Femur (tissue), 1 donor: ENCODE data around the gene SULT1C3.

Source experiments
- DNase-seq: peaks from one replicate; pipeline ENCODE4 v3.0.0-alpha.2; 2017

Gene SULT1C3

DNA sequence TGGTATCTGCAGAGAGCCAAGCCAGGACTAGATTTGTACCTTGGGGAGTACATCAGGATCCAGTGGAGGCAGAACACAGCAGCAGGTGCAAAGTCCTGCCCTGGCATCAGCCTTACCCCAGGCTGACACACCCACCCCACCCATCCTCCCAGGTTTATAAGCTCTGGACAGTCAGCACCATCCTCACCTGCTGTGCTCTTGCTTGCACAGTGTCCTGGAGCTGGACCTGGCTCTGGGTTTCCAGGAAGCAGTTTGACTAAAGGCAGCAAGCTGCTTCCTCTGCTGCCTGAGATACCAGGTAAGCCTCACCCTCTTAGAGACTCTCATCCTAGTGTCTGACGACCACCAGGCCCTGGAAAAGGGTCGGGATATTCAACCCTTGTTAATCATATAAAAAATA is at the start of gene SULT1C3:
SULT1C3 (plus strand) TSS at position 183 of the 400 bp plus-strand sequence. CDS start 7,227 bp downstream, outside the sequence.
- no peak for DNase-seq

- no peak for DNase-seq
Measured at GRCh38 chr2:108193251-108193650, 46.5 kb upstream of the SULT1C3 start.

DNA sequence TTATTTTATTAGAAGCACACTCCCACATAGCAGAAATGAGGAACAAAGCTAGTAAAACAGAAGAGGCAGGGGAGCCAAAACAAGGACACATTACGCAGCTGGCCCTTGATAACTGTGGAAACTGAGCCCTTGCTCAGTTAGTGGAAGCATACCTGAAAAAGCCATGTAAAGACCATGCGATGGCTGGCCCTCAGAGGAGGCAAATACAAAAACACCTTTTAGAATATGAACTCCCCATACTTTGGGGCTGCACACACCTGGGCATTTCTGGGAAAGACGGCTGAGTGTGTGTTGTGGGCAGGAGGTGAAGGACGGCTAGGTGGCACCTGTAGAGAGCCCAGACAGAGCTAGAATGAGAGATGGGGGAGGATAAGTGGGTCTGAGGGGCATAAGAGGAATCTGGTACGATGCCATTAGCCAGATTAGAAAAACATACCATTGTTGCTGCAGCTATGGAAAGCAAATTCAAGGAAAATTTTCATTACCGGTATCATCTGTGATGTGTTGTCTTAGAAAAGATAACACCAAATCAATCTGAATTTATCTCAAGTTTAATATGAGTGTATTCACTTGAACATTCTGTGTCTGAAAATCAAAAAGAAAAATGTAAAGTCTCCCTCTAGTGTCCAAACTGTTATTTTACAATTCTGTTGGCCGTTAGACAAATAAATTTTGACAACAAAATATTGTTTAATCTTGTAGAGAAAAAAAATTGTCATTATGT is 45.2 kb upstream of the SULT1C3 start:
- no peak for DNase-seq

DNA sequence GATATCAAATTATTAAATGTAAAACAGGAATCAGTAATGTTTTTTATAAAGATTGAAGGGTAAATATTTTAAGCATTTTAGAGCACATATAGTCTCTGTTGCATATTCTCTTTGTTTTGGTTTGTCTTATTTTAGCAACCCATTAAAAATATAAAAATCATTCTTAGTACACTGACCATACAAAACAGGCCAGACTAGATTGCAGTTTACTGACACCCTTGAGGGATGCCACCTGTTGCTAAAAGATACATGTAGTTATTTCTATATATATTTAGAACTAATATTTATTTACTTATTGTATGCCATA is 44.7 kb upstream of the SULT1C3 start:
- no peak for DNase-seq

DNA sequence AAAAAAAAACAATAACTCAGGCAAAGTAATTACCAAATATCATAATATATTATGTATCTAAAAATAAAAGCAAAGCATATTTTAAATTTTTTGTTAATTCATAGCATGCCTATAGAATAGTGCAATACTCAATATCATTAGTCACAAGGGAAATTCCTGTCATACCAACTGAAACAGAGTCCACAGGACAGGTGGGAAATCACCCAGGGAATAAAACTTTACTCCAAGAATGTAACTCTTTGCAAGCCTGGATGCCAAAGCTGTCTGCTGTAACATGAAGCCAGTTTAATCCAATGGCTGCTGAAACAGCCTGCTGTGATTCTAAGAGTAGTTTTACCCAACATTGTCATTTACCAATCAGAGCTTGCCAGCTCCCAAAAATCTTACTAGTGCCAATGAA is 40.0 kb upstream of the SULT1C3 start:
- DNase-seq, result no peak

DNA sequence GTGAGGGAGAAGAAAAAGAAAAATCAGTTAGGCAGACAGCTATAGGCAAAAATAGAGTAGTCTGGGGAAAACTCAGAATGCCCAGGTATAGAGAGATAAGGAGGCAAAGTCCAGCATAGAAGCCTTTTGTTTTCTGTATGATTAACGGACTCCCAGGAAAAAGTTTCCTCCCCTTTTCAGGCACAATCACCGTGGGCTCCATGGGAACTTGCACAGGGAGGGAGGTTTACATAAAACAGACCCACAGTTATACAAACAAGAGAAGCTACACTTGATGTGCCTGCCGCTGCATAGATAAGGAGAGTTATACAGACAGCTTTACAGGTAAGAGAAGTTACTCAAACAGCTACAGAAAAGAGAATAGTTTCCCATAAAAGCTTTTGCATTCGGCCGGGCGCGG is 39.2 kb upstream of the SULT1C3 start:
- DNase-seq, result no peak

- DNase-seq, result no peak
Measured at GRCh38 chr2:108212671-108213070, 27.1 kb upstream of the SULT1C3 start.

DNA sequence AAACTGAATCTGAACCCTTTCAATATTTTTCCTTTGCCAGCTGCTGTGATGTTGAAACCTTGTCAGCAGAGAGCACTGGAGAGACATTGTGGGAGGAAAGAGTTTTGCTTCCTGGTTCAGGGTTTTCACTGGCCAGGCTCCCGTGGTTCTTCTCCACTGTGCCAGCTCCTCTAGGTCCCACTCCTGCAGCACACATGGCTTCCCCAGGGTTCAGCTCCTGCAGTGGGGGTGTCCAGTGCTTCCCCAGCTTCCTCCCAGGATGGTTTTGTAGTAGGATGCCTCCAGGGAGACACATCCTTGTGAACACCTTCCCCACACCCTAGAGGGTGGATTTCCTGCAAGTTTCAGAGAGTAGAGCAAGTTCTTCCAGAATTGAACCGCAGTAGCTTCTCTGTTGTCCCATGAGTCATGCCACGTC is 24.0 kb upstream of the SULT1C3 start:
- no peak for DNase-seq

- DNase-seq, result no peak
Measured at GRCh38 chr2:108217211-108217610, 22.6 kb upstream of the SULT1C3 start.

DNA sequence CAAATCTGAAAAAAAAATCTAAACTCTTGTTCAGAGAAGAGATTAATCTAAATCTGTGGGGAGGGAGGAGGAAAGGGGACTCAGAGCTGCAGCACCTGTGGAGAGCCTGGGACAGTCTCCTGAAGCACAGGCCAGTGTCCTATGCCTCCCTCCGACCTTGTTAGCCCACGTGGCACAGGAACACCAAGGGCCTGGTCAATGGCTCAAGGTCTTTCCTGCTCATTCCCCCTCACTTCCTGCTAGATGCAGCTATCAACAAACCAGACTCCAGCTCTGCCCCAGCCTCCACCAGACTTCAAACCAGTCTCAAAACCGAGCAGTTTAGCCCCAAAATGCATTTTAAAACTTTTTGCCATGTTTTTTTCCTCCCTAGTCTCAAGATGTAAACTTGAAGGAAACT is 20.1 kb upstream of the SULT1C3 start:
- no peak for DNase-seq

DNA sequence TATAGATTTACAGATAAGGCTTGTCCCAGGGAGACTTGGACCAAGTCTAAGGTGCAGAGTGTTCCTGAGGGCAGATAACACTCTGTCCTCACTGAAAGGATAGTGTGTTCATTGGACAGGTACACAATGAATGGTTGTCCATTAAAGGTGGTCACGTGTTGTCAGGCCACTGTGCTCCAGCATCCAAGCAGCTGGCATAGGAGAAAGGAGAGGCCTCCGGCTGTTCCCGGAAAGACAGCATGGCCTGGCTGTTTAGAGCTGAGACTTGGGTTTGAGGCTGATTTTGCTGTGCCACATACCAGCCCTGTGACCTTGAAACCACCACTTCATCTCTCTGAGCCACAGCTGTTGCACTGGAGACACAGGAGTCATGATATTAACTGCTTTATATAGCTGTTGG is 19.6 kb upstream of the SULT1C3 start:
- DNase-seq, result no peak

GRCh38 chr2:108220942-108221541 is 18.7 kb upstream of the SULT1C3 start:
- no peak for DNase-seq

DNA sequence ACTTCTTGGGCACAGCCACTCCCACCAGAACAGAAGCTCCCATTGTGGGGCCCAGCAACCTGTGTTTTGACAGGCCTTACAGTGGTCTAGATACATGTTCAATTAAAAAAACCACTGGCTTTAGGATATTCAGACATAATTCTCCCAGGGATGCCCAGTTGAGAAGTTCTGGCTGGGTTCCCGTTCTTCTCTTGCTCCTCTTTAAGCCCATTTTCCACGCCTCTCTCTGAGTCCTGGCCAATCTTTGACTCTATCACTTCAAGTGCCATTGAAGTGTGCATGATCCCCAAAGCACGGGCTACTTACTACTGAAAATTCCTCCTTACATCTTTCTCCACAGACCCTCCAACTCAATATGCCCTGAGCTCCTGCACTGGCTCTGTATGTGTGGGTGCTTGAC is 17.5 kb upstream of the SULT1C3 start:
- no peak for DNase-seq

- DNase-seq, result no peak
Measured at GRCh38 chr2:108223573-108223972, 16.2 kb upstream of the SULT1C3 start.

DNA sequence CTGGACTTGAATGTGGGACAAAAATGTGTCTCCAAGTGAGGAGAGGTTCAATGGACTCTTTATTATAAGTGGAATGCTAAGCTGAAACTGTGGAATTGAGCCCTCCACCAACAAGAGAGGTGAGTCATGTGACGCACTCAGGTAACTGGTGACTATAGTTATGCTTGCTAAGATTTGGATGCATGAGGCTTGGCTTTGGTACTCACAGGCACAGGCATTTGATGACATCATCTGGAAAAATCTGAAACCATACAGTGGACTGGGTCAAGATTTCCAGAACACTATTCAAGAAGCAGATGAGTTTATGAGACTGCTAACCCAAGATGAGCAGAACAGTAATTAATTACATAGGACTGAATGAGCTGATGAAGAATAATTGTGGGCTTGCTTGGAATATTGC is 15.7 kb upstream of the SULT1C3 start:
- DNase-seq, result no peak

- DNase-seq, result no peak
Measured at GRCh38 chr2:108226564-108226963, 13.2 kb upstream of the SULT1C3 start.

DNA sequence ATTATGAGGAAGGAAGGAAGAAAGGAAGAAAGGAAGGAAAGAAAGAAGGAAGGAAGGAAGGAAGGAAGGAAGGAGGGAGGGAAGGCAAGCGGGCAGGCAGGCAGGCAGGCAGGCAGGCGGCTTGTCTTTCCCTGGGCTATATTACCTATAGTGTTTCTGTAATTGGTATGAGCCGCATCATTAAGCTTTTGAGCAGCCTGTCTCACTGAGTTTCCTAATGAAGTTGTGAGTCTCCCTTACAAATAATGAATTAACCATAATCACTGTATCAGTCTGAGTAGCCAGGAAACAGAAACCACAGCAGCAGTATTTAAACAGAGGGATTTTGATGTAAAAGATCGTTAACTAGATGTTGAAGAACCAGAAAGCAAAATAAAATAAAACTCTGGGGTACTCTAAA is 11.8 kb upstream of the SULT1C3 start:
- DNase-seq, result no peak

DNA sequence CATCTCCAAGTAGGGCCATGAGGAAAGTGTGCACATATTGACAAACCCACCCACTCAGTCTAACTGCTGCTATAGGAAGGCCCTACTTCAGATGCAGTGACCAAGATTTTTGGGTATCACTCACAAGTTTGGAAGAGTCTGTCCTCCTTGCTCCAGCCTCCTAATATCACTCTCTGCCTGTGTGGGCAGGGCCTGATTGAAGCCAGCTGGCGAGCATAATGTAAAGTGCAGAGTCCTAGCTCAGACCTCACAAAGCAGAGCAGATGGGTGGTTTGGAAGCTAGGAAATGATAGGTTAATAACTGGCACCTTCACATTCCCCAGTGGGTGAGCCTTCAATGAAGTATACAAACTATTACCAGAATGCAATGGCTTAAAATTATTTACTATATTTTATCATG is 11.2 kb upstream of the SULT1C3 start:
- no peak for DNase-seq

GRCh38 chr2:108229875-108230274 is 9.9 kb upstream of the SULT1C3 start:
- DNase-seq, result no peak

DNA sequence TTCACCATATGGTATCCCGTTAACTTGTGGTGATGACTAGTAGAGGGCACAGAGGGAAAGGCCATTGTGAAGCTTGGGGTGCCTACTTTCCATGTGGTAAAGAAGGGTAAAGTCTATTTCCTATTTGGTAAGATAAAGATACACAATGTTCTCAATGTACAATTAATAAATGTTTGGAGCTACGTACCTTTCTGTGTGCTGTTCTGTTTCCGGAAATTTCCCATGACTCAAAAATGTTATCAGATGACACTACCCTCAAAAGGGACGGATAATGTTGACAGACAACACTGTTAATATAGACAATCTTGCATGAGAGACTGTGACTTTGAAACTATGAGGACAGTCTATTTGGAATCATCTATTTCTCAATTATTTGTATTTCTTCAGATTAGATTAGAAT is 4.2 kb upstream of the SULT1C3 start:
- DNase-seq, result no peak

DNA sequence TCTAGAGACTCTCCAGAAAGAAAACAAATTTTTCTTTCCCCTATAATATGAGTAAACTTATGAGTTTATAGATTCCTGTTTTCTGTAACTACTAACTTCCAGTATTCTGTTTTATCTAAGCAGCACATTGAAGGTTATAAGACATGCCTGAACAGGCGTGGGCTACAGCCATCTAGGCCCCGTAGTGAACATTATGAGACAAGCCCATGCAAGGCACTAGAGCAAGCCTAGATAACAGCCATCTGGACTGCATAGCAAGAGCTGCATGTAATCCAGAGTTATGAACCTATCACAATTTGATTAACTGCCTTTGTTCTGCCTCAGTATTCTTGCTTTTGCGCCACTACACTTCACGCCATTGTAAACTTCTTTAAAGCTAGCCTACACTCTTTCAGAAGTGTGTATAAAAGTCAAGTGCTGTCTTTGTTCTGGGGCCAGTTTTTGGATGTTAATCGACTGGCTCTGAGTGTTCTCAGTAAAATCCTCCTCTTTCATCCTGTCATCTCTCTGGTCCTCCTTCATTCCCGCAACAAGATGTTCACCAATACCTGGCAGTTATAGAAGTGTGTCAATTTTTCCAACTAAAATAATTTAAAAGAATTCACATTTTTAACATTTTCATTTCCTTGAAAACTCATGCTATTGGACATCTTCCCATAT is 3.0 kb upstream of the SULT1C3 start:
- no peak for DNase-seq

DNA sequence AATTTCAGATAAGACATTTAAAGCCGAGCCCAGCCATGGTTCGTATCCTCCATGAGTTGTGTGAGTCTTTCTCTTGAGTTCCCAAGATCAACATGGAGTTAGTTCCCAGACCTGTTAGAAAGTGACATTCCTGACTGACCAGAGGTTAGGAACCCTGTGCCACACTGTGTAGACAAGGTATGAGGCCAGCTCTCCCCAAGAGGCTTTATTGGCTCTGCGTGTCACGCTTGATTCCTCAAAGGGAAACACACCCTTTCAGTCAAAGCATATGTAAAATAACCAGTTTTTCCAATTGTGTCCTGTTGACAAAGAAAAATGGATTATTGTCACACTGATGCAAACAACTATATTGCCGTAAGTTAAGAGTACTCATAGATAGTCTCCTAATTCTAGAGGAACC is 1.2 kb downstream of the SULT1C3 start:
- DNase-seq, result no peak

GRCh38 chr2:108243566-108243965 is 3.8 kb downstream of the SULT1C3 start:
- DNase-seq, result no peak

- no peak for DNase-seq
Measured at GRCh38 chr2:108244667-108245414, 5.1 kb downstream of the SULT1C3 start.
